MM.1S (cell line): Measurements from ENCODE around the gene OTOA.
"Not testable (repeated sequence)": the region's sequence is repeated elsewhere in the genome, so short reads cannot be mapped to it uniquely, and the experiment has no call there.

Source experiments
- CTCF ChIP-seq: fragments of 300-600 bp; sonication (generic); IDR thresholded peaks from 2 replicates; pipeline ENCODE4 v1.5.1; 2016; ENCODE audit warnings: antibody characterized with exemption, low read length, mixed read lengths
- EZH2 ChIP-seq: fragments of 300-600 bp; sonication (generic); optimal IDR thresholded peaks from 2 replicates; pipeline ENCODE3; 2017; ENCODE audit warnings: low read depth, mild to moderate bottlenecking, antibody characterized with exemption, low read length, mixed read lengths
- EZH2phosphoT487 ChIP-seq: fragments of 300-600 bp; sonication (generic); IDR thresholded peaks from 2 replicates; pipeline ENCODE4 v1.6.1; 2018; ENCODE audit warnings: antibody characterized with exemption, low read length

GRCh38 chr16:21768280-21768679 is 104.5 kb downstream of the OTOA start:
- not testable (repeated sequence) for TF ChIP-seq EZH2, CTCF, EZH2phosphoT487
